GM15510 (cell line): ENCODE measurements around the gene DIAPH3.

Source experiments
- POLR2A ChIP-seq: IDR thresholded peaks from 3 replicates; pipeline ENCODE4 v1.6.1; 2011; ENCODE audit warnings: borderline replicate concordance; ENCODE audit not compliant: insufficient read length; ENCODE audit errors: extremely low read depth

DIAPH3 gene

GRCh38 chr13:59978862-59979261, 184.9 kb downstream of the DIAPH3 start:
- no peak for TF ChIP-seq POLR2A

GRCh38 chr13:59976856-59977255, 186.9 kb downstream of the DIAPH3 start:
- TF ChIP-seq POLR2A = no peak

GRCh38 chr13:59975807-59976435, 187.8 kb downstream of the DIAPH3 start:
- no peak for TF ChIP-seq POLR2A

GRCh38 chr13:59970847-59971246, 192.9 kb downstream of the DIAPH3 start:
- no peak for TF ChIP-seq POLR2A

GRCh38 chr13:59963827-59964226, 199.9 kb downstream of the DIAPH3 start:
- TF ChIP-seq POLR2A = no peak

GRCh38 chr13:59963383-59963782, 200.3 kb downstream of the DIAPH3 start:
- no peak for TF ChIP-seq POLR2A

GRCh38 chr13:59962343-59962742, 201.4 kb downstream of the DIAPH3 start:
- TF ChIP-seq POLR2A = no peak

GRCh38 chr13:59960683-59961082, 203.0 kb downstream of the DIAPH3 start:
- no peak for TF ChIP-seq POLR2A

GRCh38 chr13:59957438-59957837, 206.3 kb downstream of the DIAPH3 start:
- no peak for TF ChIP-seq POLR2A

- no peak for TF ChIP-seq POLR2A
Observed at GRCh38 chr13:59954601-59955000, 209.1 kb downstream of the DIAPH3 start.

- TF ChIP-seq POLR2A = no peak
Observed at GRCh38 chr13:59951011-59951410, 212.7 kb downstream of the DIAPH3 start.

- no peak for TF ChIP-seq POLR2A
Observed at GRCh38 chr13:59950266-59950665, 213.5 kb downstream of the DIAPH3 start.

GRCh38 chr13:59948686-59949085, 215.0 kb downstream of the DIAPH3 start:
- TF ChIP-seq POLR2A = no peak

GRCh38 chr13:59946944-59947343, 216.8 kb downstream of the DIAPH3 start:
- TF ChIP-seq POLR2A = no peak

- TF ChIP-seq POLR2A = no peak
Observed at GRCh38 chr13:59931621-59932020, 232.1 kb downstream of the DIAPH3 start.

- TF ChIP-seq POLR2A = no peak
Observed at GRCh38 chr13:59924256-59924655, 239.5 kb downstream of the DIAPH3 start.

GRCh38 chr13:59915252-59915651, 248.5 kb downstream of the DIAPH3 start:
- no peak for TF ChIP-seq POLR2A
